ENCODE data around the gene CTTN. TPM values are rescaled to one million over a fixed set of nuclear protein-coding genes. Genes with fewer than 3 reads are reported as not detected.
A peak's percentile ranks its signal among the peaks of the same experiment; 100 is the strongest.

Gene CTTN
- total and polyA plus RNA-seq, 10 of the 15 experiments (the other 5 are each of a cell fraction or from before 2014, with no cell fraction given), result 1.1 to 37.8 (median 11.8) TPM

DNA sequence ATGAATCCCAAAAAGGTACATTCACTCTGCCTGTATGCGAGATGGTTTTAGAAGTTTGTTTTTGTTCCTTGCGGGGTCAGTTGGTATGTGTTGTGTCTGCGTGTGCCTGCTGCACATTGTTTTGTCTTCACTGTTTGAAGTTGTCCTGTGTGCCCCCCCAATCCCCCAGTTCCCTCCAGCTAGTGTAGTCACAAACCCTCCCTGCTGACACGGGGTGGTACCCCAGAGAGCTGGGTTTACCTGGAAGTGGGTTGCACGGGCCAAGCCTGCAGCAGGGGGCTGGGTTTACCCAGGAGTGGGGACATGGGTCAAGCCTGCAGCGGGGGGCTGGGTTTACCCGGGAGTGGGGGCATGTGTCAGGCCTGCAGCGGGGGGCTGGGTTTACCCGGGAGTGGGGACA is 22.2 kb downstream of the CTTN start (continued):
- TF ChIP-seq ETV6 (conservative IDR thresholded peaks at IDR 0.05 in 1 of 2, IDR thresholded peaks at IDR 0.05 in 1 of 2; ENCODE audit: borderline replicate concordance in 1 of 2, low read depth in 1 of 2) (no peak), MTA3 (IDR thresholded peaks at IDR 0.05; ENCODE audit: borderline replicate concordance, low read length) (no peak)

DNA sequence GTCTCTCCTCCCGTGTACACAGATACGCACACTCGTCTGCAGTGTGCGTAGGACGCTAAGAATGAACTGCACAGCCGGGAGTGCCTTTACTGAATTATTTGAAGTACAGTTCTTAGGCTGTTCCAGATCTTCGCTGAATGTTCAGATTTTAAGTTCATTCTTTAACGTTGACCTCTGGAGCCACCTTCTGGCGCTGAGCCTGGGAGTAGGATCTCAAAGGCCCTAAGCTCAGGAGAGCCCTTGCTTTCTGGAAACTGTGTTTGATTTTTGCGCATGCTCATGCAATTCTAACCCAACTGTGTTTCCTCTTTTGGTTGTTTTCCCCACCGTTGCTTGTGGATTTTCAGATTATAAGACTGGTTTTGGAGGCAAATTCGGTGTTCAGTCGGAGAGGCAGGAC is 22.8 kb downstream of the CTTN start:
- CTCF ChIA-PET, result no interaction called here
- in situ Hi-C loops (cut with MboI), result no loop called here
- no peak overlapping the region for H3K4me2 ChIP-seq (ENCODE audit: control insufficient read depth, insufficient read depth)
- no peaks in the 10 kb centered on the region; the same call in 2 of the 3 replicates for H3K9me3 ChIP-seq (replicated peaks; ENCODE audit: control insufficient read depth, insufficient read depth, low read length)
- H3K36me3 ChIP-seq (ENCODE audit: control insufficient read depth in 2 of 2, insufficient read depth in 2 of 2, low read length in 1 of 2), result no peaks in the 10 kb centered on the region; a peak in 1 of 4 replicates
- no peaks in the 10 kb centered on the region for H3K79me2 ChIP-seq (ENCODE audit: control insufficient read depth, insufficient read depth, low read length)
- POLR2A ChIA-PET, result no interaction called here
- no TSS peak for BruUV-seq (replicated peaks)
- no peak overlapping the region for H3K9ac ChIP-seq (ENCODE audit: control insufficient read depth, insufficient read depth, low read length)
- H3K4me1 ChIP-seq (ENCODE audit: control insufficient read depth, insufficient read depth, low read length), result peaks cover 22% of the 10 kb centered on the region
- H3K27me3 ChIP-seq (replicated peaks in 1 of 2; ENCODE audit: control insufficient read depth in 2 of 2, insufficient read depth in 2 of 2, low read length in 1 of 2), result no peaks in the 10 kb centered on the region
- H3K4me3 ChIP-seq, result no peak overlapping the region
- SMC1A ChIA-PET (ENCODE audit: uncharacterized antibody, unreplicated experiment), result no interaction called here
- no peak for DNase-seq (ENCODE audit: low read depth, low spot score)
- no peaks in the 10 kb centered on the region for H4K20me1 ChIP-seq (ENCODE audit: control insufficient read depth, insufficient read depth)
- no peak overlapping the region for H3K27ac ChIP-seq (ENCODE audit: control insufficient read depth, insufficient read depth)
- no peak overlapping the region for H2AFZ ChIP-seq (ENCODE audit: control insufficient read depth, low read depth, low read length)
- RAD21 ChIA-PET (ENCODE audit: unreplicated experiment), result no interaction called here
- TF ChIP-seq, protein P1, sequence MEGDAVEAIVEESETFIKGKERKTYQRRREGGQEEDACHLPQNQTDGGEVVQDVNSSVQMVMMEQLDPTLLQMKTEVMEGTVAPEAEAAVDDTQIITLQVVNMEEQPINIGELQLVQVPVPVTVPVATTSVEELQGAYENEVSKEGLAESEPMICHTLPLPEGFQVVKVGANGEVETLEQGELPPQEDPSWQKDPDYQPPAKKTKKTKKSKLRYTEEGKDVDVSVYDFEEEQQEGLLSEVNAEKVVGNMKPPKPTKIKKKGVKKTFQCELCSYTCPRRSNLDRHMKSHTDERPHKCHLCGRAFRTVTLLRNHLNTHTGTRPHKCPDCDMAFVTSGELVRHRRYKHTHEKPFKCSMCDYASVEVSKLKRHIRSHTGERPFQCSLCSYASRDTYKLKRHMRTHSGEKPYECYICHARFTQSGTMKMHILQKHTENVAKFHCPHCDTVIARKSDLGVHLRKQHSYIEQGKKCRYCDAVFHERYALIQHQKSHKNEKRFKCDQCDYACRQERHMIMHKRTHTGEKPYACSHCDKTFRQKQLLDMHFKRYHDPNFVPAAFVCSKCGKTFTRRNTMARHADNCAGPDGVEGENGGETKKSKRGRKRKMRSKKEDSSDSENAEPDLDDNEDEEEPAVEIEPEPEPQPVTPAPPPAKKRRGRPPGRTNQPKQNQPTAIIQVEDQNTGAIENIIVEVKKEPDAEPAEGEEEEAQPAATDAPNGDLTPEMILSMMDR (IDR thresholded peaks at IDR 0.05 in 2 of 3, conservative IDR thresholded peaks at IDR 0.05 in 1 of 3; ENCODE audit: control insufficient read depth in 2 of 3, extremely low read depth in 1 of 3, insufficient read depth in 1 of 3, low read depth in 3 of 3, low read length in 3 of 3), result peak in 1 of 3 experiments; percentile 37; a peak in 2 of 6 replicates
- TF ChIP-seq RELA (IDR thresholded peaks at IDR 0.05; ENCODE audit: borderline replicate concordance, partially characterized antibody) (no peak), SPI1 (IDR thresholded peaks at IDR 0.05; ENCODE audit: borderline replicate concordance, insufficient read depth, low read depth, low read length) (no peak), PML (IDR thresholded peaks at IDR 0.05; ENCODE audit: low read length) (no peak), RAD21 (IDR thresholded peaks at IDR 0.05; ENCODE audit: insufficient read depth, low read depth, low read length) (0 out of 2 replicates have a peak, but pooled peaks have one; percentile 11), FOXM1 (IDR thresholded peaks at IDR 0.05; ENCODE audit: low read depth, low read length) (no peak)
- no peak for ATAC-seq
- FAIRE-seq, result no peak
- intact Hi-C loops (cut with micrococcal nuclease; ENCODE audit: unreplicated experiment), result no loop called here
- WGBS (ENCODE audit: insufficient coverage, insufficient replicate concordance, low lambda C conversion rate, missing lambda C conversion rate), result 87% methylated on average over 13 of the region's 13 CpGs
